H9 (cell line): Measurements from ENCODE around the gene STK32B. TPM values are rescaled to one million over a fixed set of nuclear protein-coding genes. Genes with fewer than 3 reads are reported as not detected.

Experiments used
- DNase-seq: peaks from one replicate; pipeline ENCODE4 v3.0.0-alpha.2; 2017
- H2AFZ ChIP-seq: one replicate; pipeline ENCODE4 v1.6.1; 2013; ENCODE audit warnings: mild to moderate bottlenecking, low read length, control low read depth, moderate library complexity
- H2AK5ac ChIP-seq: 2 replicates; pipeline ENCODE4 v1.6.1; 2013; ENCODE audit warnings: low read length, control low read depth, mixed read lengths; ENCODE audit not compliant: insufficient read length
- H2BK120ac ChIP-seq: one replicate; pipeline ENCODE4 v1.6.1; 2013; ENCODE audit warnings: low read depth, mild to moderate bottlenecking, low read length, control low read depth, inconsistent platforms; ENCODE audit not compliant: poor library complexity, severe bottlenecking
- H2BK12ac ChIP-seq: 2 replicates; pipeline ENCODE4 v1.6.1; 2013; ENCODE audit warnings: low read length, control low read depth, mixed read lengths, low read depth; ENCODE audit not compliant: insufficient read length
- H2BK15ac ChIP-seq: 2 replicates; pipeline ENCODE4 v1.6.1; 2013; ENCODE audit warnings: low read depth, low read length, control low read depth
- H2BK20ac ChIP-seq: one replicate; pipeline ENCODE4 v1.6.1; 2013; ENCODE audit warnings: low read depth, mild to moderate bottlenecking, low read length, control low read depth, inconsistent platforms; ENCODE audit not compliant: poor library complexity, severe bottlenecking
- H2BK5ac ChIP-seq: 2 replicates; pipeline ENCODE4 v1.6.1; 2013; ENCODE audit warnings: low read length, control low read depth, mixed read lengths; ENCODE audit not compliant: insufficient read length
- H3K14ac ChIP-seq: 2 replicates; pipeline ENCODE4 v1.6.1; 2013; ENCODE audit warnings: low read length, control low read depth; ENCODE audit not compliant: insufficient read depth
- H3K18ac ChIP-seq: 2 replicates; pipeline ENCODE4 v1.6.1; 2013; ENCODE audit warnings: low read depth, mild to moderate bottlenecking, mixed read lengths, low read length, control low read depth; ENCODE audit not compliant: insufficient read length
- H3K23ac ChIP-seq: 2 replicates; pipeline ENCODE4 v1.6.1; 2013; ENCODE audit warnings: low read length, control low read depth, mixed read lengths, low read depth; ENCODE audit not compliant: insufficient read length
- H3K23me2 ChIP-seq: 2 replicates; pipeline ENCODE4 v1.6.1; 2013; ENCODE audit warnings: low read depth, mild to moderate bottlenecking, mixed read lengths, low read length, control low read depth; ENCODE audit not compliant: insufficient read length, poor library complexity, severe bottlenecking
- H3K27ac ChIP-seq: 2 replicates; pipeline ENCODE4 v1.5.1; 2013; ENCODE audit warnings: low read length, control low read depth, mixed read lengths, low read depth; ENCODE audit not compliant: insufficient read length
- H3K27me3 ChIP-seq: 2 replicates; pipeline ENCODE4 v1.6.1; 2013; ENCODE audit warnings: low read length, control low read depth, inconsistent platforms; ENCODE audit not compliant: insufficient read depth
- H3K4ac ChIP-seq: 2 replicates; pipeline ENCODE4 v1.6.1; 2013; ENCODE audit warnings: low read depth, mild to moderate bottlenecking, control low read depth, inconsistent platforms, low read length, moderate library complexity
- H3K4me1 ChIP-seq: 2 replicates; pipeline ENCODE4 v1.6.1; 2013; ENCODE audit warnings: low read length, control low read depth, inconsistent platforms; ENCODE audit not compliant: insufficient read depth
- H3K4me2 ChIP-seq: 2 replicates; pipeline ENCODE4 v1.6.1; 2013; ENCODE audit warnings: low read length, control low read depth, mixed read lengths; ENCODE audit not compliant: insufficient read length, insufficient read depth
- H3K56ac ChIP-seq: 2 replicates; pipeline ENCODE4 v1.6.1; 2013; ENCODE audit warnings: low read depth, mild to moderate bottlenecking, mixed read lengths, low read length, control low read depth; ENCODE audit not compliant: insufficient read length
- H3K79me1 ChIP-seq: 2 replicates; pipeline ENCODE4 v1.6.1; 2013; ENCODE audit warnings: low read depth, mild to moderate bottlenecking, moderate library complexity, low read length, control low read depth, inconsistent platforms; ENCODE audit not compliant: insufficient read depth, poor library complexity, severe bottlenecking
- H3K79me2 ChIP-seq: 2 replicates; pipeline ENCODE4 v1.6.1; 2013; ENCODE audit warnings: low read length, control low read depth, inconsistent platforms; ENCODE audit not compliant: insufficient read depth
- H3K9ac ChIP-seq: 2 replicates; pipeline ENCODE4 v1.6.1; 2013; ENCODE audit warnings: low read length, control low read depth, mixed read lengths; ENCODE audit not compliant: insufficient read length; ENCODE audit errors: extremely low read depth
- H3K9me3 ChIP-seq: one replicate; pipeline ENCODE4 v1.6.1; 2013; ENCODE audit warnings: low read depth, low read length, inconsistent platforms; ENCODE audit not compliant: control insufficient read depth
- H3T11ph ChIP-seq: one replicate; pipeline ENCODE4 v1.6.1; 2013; ENCODE audit warnings: mild to moderate bottlenecking, low read length, control low read depth, inconsistent platforms
- H4K20me1 ChIP-seq: one replicate; pipeline ENCODE4 v1.6.1; 2013; ENCODE audit not compliant: control insufficient read depth, insufficient read length, insufficient read depth
- H4K5ac ChIP-seq: 2 replicates; pipeline ENCODE4 v1.6.1; 2013; ENCODE audit warnings: low read depth, mild to moderate bottlenecking, mixed read lengths, low read length, control low read depth; ENCODE audit not compliant: insufficient read length
- H4K8ac ChIP-seq: replicated peaks from 2 replicates; pipeline ENCODE4 v1.6.1; 2013; ENCODE audit warnings: low read length, control low read depth, mixed read lengths, low read depth; ENCODE audit not compliant: insufficient read length
- H4K91ac ChIP-seq: 2 replicates; pipeline ENCODE4 v1.6.1; 2013; ENCODE audit warnings: low read depth, mild to moderate bottlenecking, moderate library complexity, mixed read lengths, low read length, control low read depth; ENCODE audit not compliant: insufficient read length
- H3K27ac Mint-ChIP-seq, 3 experiments: 2 replicates in 2 of 3; 3 replicates in 1 of 3; pipeline ENCODE4 v1.8.0; 2020 to 2021; ENCODE audit warnings: mixed read lengths in 3 of 3, mild to moderate bottlenecking in 1 of 3, moderate library complexity in 1 of 3
- H3K27me3 Mint-ChIP-seq: 2 replicates; pipeline ENCODE4 v1.8.0; 2021; ENCODE audit warnings: low read depth, mild to moderate bottlenecking, moderate library complexity, mixed read lengths
- H3K36me3 Mint-ChIP-seq, 3 experiments: 2 replicates in 2 of 3; 3 replicates in 1 of 3; pipeline ENCODE4 v1.8.0; 2020 to 2021; ENCODE audit warnings: low read depth in 3 of 3, mixed read lengths in 3 of 3; ENCODE audit not compliant: insufficient read depth in 1 of 3
- H3K4me1 Mint-ChIP-seq, 2 experiments: 2 replicates each; pipeline ENCODE4 v1.8.0; 2020; ENCODE audit warnings: mixed read lengths in 2 of 2
- H3K4me3 Mint-ChIP-seq, 2 experiments: 2 replicates in 1 of 2; 3 replicates in 1 of 2; pipeline ENCODE4 v1.8.0; 2020 to 2021; ENCODE audit warnings: mild to moderate bottlenecking in 2 of 2, mixed read lengths in 2 of 2, moderate library complexity in 1 of 2
- H3K9me3 Mint-ChIP-seq, 2 experiments: 2 replicates in 1 of 2; 3 replicates in 1 of 2; pipeline ENCODE4 v1.8.0; 2020; ENCODE audit warnings: mild to moderate bottlenecking in 2 of 2, mixed read lengths in 2 of 2, moderate library complexity in 1 of 2
- WGBS: extraction: QIAGEN DNeasy Blood & Tissue Kit; methylation state at CpG from one replicate; pipeline ENCODE4 v1.1.7; 2013; ENCODE audit warnings: missing lambda C conversion rate, low lambda C conversion rate, mixed read lengths; ENCODE audit not compliant: insufficient read length; ENCODE audit errors: extremely low coverage; 5-methylcytosine and 5-hydroxymethylcytosine counted together
- total RNA-seq: library from RNA; stranded (reverse); gene quantifications from 2 replicates; pipeline ENCODE4 v1.2.1, GENCODE V29; 2021
- TF ChIP-seq, protein P1 (sequence below): fragments of 200-600 bp; sonication (generic); conservative IDR thresholded peaks from 3 replicates; pipeline ENCODE4 v1.8.0; 2021; ENCODE audit warnings: antibody characterized with exemption, mild to moderate bottlenecking

STK32B gene
- total RNA-seq, 1 experiment from 2014 or later: 1.0 TPM

DNA sequence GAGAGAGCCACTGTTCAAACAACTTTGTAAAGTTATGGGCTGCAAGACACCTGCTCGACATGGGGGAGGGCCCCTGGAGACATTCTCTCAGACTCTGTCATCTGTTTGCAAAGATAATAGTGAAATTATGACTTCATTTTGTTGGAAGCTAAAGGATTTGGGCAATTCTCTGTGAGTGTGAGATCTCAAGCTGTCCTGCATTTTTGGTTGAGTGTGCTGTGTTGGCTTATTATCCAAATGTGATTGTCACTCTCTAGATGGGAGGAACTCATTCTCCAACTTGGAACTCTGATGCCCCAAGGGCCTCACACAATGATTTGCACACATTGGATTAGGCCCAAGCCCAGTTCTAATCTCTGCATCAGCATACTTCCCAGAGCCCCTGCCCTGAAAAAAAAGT, 63.7 kb downstream of the STK32B start:
- Histone ChIP-seq H4K91ac (no peak overlapping the region), H3K27ac (no peak overlapping the region), H3K4ac (no peak overlapping the region), H2BK20ac (no peak overlapping the region), H3K9ac (no peak overlapping the region), H3K23ac (no peak overlapping the region), H4K8ac (no peak overlapping the region), H3K18ac (no peak overlapping the region), H2AFZ (no peak overlapping the region), H3K4me2 (no peak overlapping the region), H4K5ac (no peak overlapping the region), H3T11ph (no peak overlapping the region), H4K20me1 (no peaks in the 10 kb centered on the region), H2AK5ac (no peak overlapping the region), H2BK5ac (no peak overlapping the region), H3K14ac (no peak overlapping the region), H3K23me2 (no peaks in the 10 kb centered on the region), H3K4me1 (no peaks in the 10 kb centered on the region; the same call in 1 of the 2 replicates), H3K27me3 (no peaks in the 10 kb centered on the region), H3K9me3 (no peaks in the 10 kb centered on the region), H2BK120ac (no peak overlapping the region), H3K56ac (no peak overlapping the region), H3K79me2 (no peaks in the 10 kb centered on the region), H2BK15ac (no peak overlapping the region), H3K79me1 (no peaks in the 10 kb centered on the region), H2BK12ac (no peak overlapping the region)
- Mint-ChIP-seq H3K36me3 (no peaks in the 10 kb centered on the region), H3K9me3 (no peaks in the 10 kb centered on the region), H3K4me3 (no peak overlapping the region), H3K27ac (no peak overlapping the region), H3K27me3 (peaks cover 10% of the 10 kb centered on the region), H3K4me1 (peaks cover 12 to 16% of the 10 kb centered on the region in 2 experiments)
- no peak for DNase-seq
- no CpG with 5 or more reads among the region's 1 CpG for WGBS
- TF ChIP-seq, protein P1, sequence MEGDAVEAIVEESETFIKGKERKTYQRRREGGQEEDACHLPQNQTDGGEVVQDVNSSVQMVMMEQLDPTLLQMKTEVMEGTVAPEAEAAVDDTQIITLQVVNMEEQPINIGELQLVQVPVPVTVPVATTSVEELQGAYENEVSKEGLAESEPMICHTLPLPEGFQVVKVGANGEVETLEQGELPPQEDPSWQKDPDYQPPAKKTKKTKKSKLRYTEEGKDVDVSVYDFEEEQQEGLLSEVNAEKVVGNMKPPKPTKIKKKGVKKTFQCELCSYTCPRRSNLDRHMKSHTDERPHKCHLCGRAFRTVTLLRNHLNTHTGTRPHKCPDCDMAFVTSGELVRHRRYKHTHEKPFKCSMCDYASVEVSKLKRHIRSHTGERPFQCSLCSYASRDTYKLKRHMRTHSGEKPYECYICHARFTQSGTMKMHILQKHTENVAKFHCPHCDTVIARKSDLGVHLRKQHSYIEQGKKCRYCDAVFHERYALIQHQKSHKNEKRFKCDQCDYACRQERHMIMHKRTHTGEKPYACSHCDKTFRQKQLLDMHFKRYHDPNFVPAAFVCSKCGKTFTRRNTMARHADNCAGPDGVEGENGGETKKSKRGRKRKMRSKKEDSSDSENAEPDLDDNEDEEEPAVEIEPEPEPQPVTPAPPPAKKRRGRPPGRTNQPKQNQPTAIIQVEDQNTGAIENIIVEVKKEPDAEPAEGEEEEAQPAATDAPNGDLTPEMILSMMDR: no peak
